Upper lobe of left lung (tissue), 6 donors: ENCODE results near the gene FAM200C. TPM values are rescaled to one million over a fixed set of nuclear protein-coding genes. Genes with fewer than 3 reads are reported as not detected.
"Not testable (repeated sequence)": the region's sequence is repeated elsewhere in the genome, so short reads cannot be mapped to it uniquely, and the experiment has no call there.

Experiments used
- ATAC-seq, 2 donors: fragments of 200-7000 bp; cut with Tn5 transposase; one replicate each; pipeline ENCODE4 v1.9.1; 2022; ENCODE audit warnings: mild to moderate bottlenecking in 2 of 2, moderate library complexity in 2 of 2; ENCODE audit not compliant: low FRiP score in 2 of 2
- DNase-seq, 2 donors: peaks; one replicate each; pipeline ENCODE4 v3.0.0-alpha.2; 2019 to 2020
- H3K27ac ChIP-seq, 4 donors: fragments of 200-600 bp; sonication (generic); one replicate each; pipeline ENCODE4 v1.5.1; 2016 to 2019
- H3K27me3 ChIP-seq, 4 donors: fragments of 200-600 bp; sonication (generic); one replicate each; pipeline ENCODE4 v1.5.1; 2017 to 2019
- H3K36me3 ChIP-seq, 4 donors: fragments of 200-600 bp; sonication (generic); one replicate each; pipeline ENCODE4 v1.5.1; 2016 to 2019
- H3K4me1 ChIP-seq, 4 donors: fragments of 200-600 bp; sonication (generic); one replicate each; pipeline ENCODE4 v1.5.1; 2018 to 2019
- H3K4me3 ChIP-seq, 4 donors: fragments of 200-600 bp; sonication (generic); one replicate each; pipeline ENCODE4 v1.5.1; 2017 to 2019; ENCODE audit warnings: mild to moderate bottlenecking in 2 of 4, moderate library complexity in 1 of 4
- H3K9me3 ChIP-seq, 4 donors: fragments of 200-600 bp; sonication (generic); one replicate each; pipeline ENCODE4 v1.5.1; 2018 to 2019
- CTCF ChIP-seq, 6 experiments: fragments of 450-650 bp in 4 of 6; fragments of 200-600 bp in 2 of 6; sonication (generic) in 2 of 6; IDR thresholded peaks; one replicate each; pipeline ENCODE4 v1.5.1; 2016 to 2019; ENCODE audit warnings: antibody characterized with exemption in 6 of 6
- EP300 ChIP-seq, 4 donors: sonication (generic); formaldehyde crosslinking; IDR thresholded peaks; one replicate each; pipeline ENCODE4 v1.5.1; 2017; ENCODE audit warnings: antibody characterized with exemption in 4 of 4, control low read depth in 2 of 4
- POLR2A ChIP-seq, 4 donors: fragments of 450-650 bp; IDR thresholded peaks; one replicate each; pipeline ENCODE4 v1.5.1; 2016 to 2017; ENCODE audit warnings: antibody characterized with exemption in 4 of 4, mild to moderate bottlenecking in 2 of 4
- POLR2AphosphoS5 ChIP-seq, 2 donors: sonication (generic); formaldehyde crosslinking; IDR thresholded peaks; one replicate each; pipeline ENCODE4 v1.5.1; 2017; ENCODE audit warnings: antibody characterized with exemption in 2 of 2
- WGBS, 2 donors: methylation state at CpG; one replicate each; pipeline ENCODE4 v1.1.5; 2017 to 2018; 5-methylcytosine and 5-hydroxymethylcytosine counted together
- total RNA-seq, 6 donors: library from RNA; depleted of rRNA in 4 of 6; stranded (reverse); fragments of >200 nt in 4 of 6; gene quantifications; one replicate each; pipeline versions ENCODE4 v1.1.0 to v1.2.1, GENCODE V29; 2016 to 2021
- donor health status: DM: no; HTN: no; CAD: no; lungs with moderate emphysema.
- donor health status: DM: no; HTN: yes; CAD: no; lungs with severe emphysema.

The FAM200C gene
- total RNA-seq, 6 donors from 2014 or later, result 0.76 to 4.2 (median 3.2) TPM

GRCh38 chr5:160438316-160439204 is 38.7 kb upstream of the FAM200C start:
- WGBS, 2 donors, result 1 to 3% methylated on average over 16 to 18 of the region's 18 CpGs
- Histone ChIP-seq H3K27ac (peak overlapping the region in 3 of 4 donors; percentile 35 to 72 (median 52)), H3K9me3 (no peaks in the 10 kb centered on the region), H3K4me1 (peaks cover 7 to 9% (median 7%) of the 10 kb centered on the region in 4 donors), H3K4me3 (peak overlapping the region in 3 of 4 donors; percentile 28 to 52 (median 50)), H3K27me3 (no peaks in the 10 kb centered on the region), H3K36me3 (no peaks in the 10 kb centered on the region)
- DNase-seq, result peak in 1 of 2 donors; percentile 67
- peak; percentile 13 to 69 (median 60) for TF ChIP-seq CTCF (IDR thresholded peaks at IDR 0.05)
- no peak for TF ChIP-seq POLR2A (IDR thresholded peaks at IDR 0.05)
- ATAC-seq, result peak; percentile 75 to 90

GRCh38 chr5:160437271-160437670 is 37.4 kb upstream of the FAM200C start:
- no peaks in the 10 kb centered on the region for H3K9me3 ChIP-seq
- H3K4me1 ChIP-seq, result peaks cover 7 to 9% (median 7%) of the 10 kb centered on the region in 4 donors
- no peaks in the 10 kb centered on the region for H3K27me3 ChIP-seq
- no peak for DNase-seq
- H3K4me3 ChIP-seq, result no peak overlapping the region
- no peak overlapping the region for H3K27ac ChIP-seq
- TF ChIP-seq POLR2A (IDR thresholded peaks at IDR 0.05), result no peak
- TF ChIP-seq CTCF (IDR thresholded peaks at IDR 0.05), result no peak
- TF ChIP-seq EP300 (IDR thresholded peaks at IDR 0.05), result no peak
- no peaks in the 10 kb centered on the region for H3K36me3 ChIP-seq
- no peak for ATAC-seq

- H3K4me3 ChIP-seq, H3K9me3 ChIP-seq, H3K4me1 ChIP-seq, H3K36me3 ChIP-seq, H3K27ac ChIP-seq, DNase-seq, ATAC-seq, H3K27me3 ChIP-seq: not testable (repeated sequence)
- 41 to 53% methylated on average over 6 of the region's 6 CpGs for WGBS, 2 donors
Measured at GRCh38 chr5:160436661-160437060, 36.8 kb upstream of the FAM200C start.

- DNase-seq, result no peak
- no peaks in the 10 kb centered on the region for H3K36me3 ChIP-seq
Measured at GRCh38 chr5:160436017-160436416, 36.2 kb upstream of the FAM200C start.

GRCh38 chr5:160435532-160435931 is 35.7 kb upstream of the FAM200C start:
- no peak for TF ChIP-seq POLR2AphosphoS5 (IDR thresholded peaks at IDR 0.05)
- TF ChIP-seq EP300 (IDR thresholded peaks at IDR 0.05), result no peak
- no peak for TF ChIP-seq POLR2A (IDR thresholded peaks at IDR 0.05)
- no peak for TF ChIP-seq CTCF (IDR thresholded peaks at IDR 0.05)
- WGBS, 2 donors, result 77 to 80% methylated on average over 1 of the region's 1 CpG
- no peak for DNase-seq

More at GRCh38 chr5:160436017-160436416, 36.2 kb upstream of the FAM200C start:
- no peak for ATAC-seq
- H3K27me3 ChIP-seq, result no peaks in the 10 kb centered on the region
- WGBS, 2 donors, result 89 to 91% methylated on average over 4 of the region's 4 CpGs
- H3K4me1 ChIP-seq, result peaks cover 7 to 8% (median 7%) of the 10 kb centered on the region in 4 donors
- H3K9me3 ChIP-seq, result no peaks in the 10 kb centered on the region
- TF ChIP-seq POLR2A (IDR thresholded peaks at IDR 0.05), result no peak
- TF ChIP-seq CTCF (IDR thresholded peaks at IDR 0.05), result no peak
- no peak for TF ChIP-seq EP300 (IDR thresholded peaks at IDR 0.05)
- no peak for TF ChIP-seq POLR2AphosphoS5 (IDR thresholded peaks at IDR 0.05)
- no peak overlapping the region for H3K4me3 ChIP-seq
- no peak overlapping the region for H3K27ac ChIP-seq

More at GRCh38 chr5:160435532-160435931, 35.7 kb upstream of the FAM200C start:
- peaks cover 7 to 8% (median 7%) of the 10 kb centered on the region in 4 donors for H3K4me1 ChIP-seq
- no peak overlapping the region for H3K27ac ChIP-seq
- ATAC-seq, result no peak
- no peak overlapping the region for H3K4me3 ChIP-seq
- H3K36me3 ChIP-seq, result no peaks in the 10 kb centered on the region
- H3K27me3 ChIP-seq, result no peaks in the 10 kb centered on the region
- no peaks in the 10 kb centered on the region for H3K9me3 ChIP-seq
